NCI-H82 treated with DMSO at 0.1 percent for 48 hours (cell line): ENCODE data around the gene ATP10A.

ENCODE experiments used
- DNase-seq: peaks from one replicate; lab custom pipeline; 2025; ENCODE audit not compliant: unreplicated experiment; lab: John Stamatoyannopoulos, UW

The ATP10A gene

GRCh38 chr15:25708391-25708790 is 154.7 kb downstream of the ATP10A start:
- DNase-seq: no peak

- DNase-seq: no peak
These were observed 155.3 kb downstream of the ATP10A start for GRCh38 chr15:25707656-25708365.

- no peak for DNase-seq
These were observed 156.8 kb downstream of the ATP10A start for GRCh38 chr15:25706176-25706955.

- DNase-seq: no peak
These were observed 157.6 kb downstream of the ATP10A start for GRCh38 chr15:25705433-25706115.

- DNase-seq: no peak
These were observed 159.4 kb downstream of the ATP10A start for GRCh38 chr15:25703726-25704125.

- no peak for DNase-seq
These were observed 161.2 kb downstream of the ATP10A start for GRCh38 chr15:25701721-25702465.

GRCh38 chr15:25700916-25701315 is 162.2 kb downstream of the ATP10A start:
- no peak for DNase-seq

GRCh38 chr15:25697586-25697985 is 165.5 kb downstream of the ATP10A start:
- no peak for DNase-seq

GRCh38 chr15:25695875-25696760 is 167.0 kb downstream of the ATP10A start:
- no peak for DNase-seq

GRCh38 chr15:25694823-25695312 is 168.3 kb downstream of the ATP10A start:
- no peak for DNase-seq

GRCh38 chr15:25694239-25694584 is 168.9 kb downstream of the ATP10A start:
- no peak for DNase-seq

GRCh38 chr15:25693321-25694238 is 169.5 kb downstream of the ATP10A start:
- DNase-seq: peak; percentile 30

- DNase-seq: no peak
These were observed 171.3 kb downstream of the ATP10A start for GRCh38 chr15:25691544-25692430.

GRCh38 chr15:25690673-25691543 is 172.2 kb downstream of the ATP10A start:
- DNase-seq: no peak

- DNase-seq: no peak
These were observed 173.5 kb downstream of the ATP10A start for GRCh38 chr15:25689592-25689991.

GRCh38 chr15:25688166-25688565 is 175.0 kb downstream of the ATP10A start:
- no peak for DNase-seq

- no peak for DNase-seq
These were observed 175.4 kb downstream of the ATP10A start for GRCh38 chr15:25687689-25688088.
